H1 (cell line): ENCODE measurements around the gene ZBTB20. TPM values are rescaled to one million over a fixed set of nuclear protein-coding genes. Genes with fewer than 3 reads are reported as not detected.

ENCODE experiments used
- CTCF ChIA-PET: fragments of 300-600 bp; sonication (Branson Sonifier 250); formaldehyde crosslinking; loops from one replicate; lab custom pipeline; 2021; ENCODE audit not compliant: partially characterized antibody; lab: Charles Lee
- POLR2A ChIA-PET: fragments of 300-600 bp; sonication (Branson Sonifier 250); formaldehyde crosslinking; loops from one replicate; lab custom pipeline; 2021; ENCODE audit warnings: inconsistent platforms; ENCODE audit not compliant: partially characterized antibody; lab: Charles Lee
- DNase-seq, 2 experiments: peaks; one replicate each; pipeline versions ENCODE4 v3.0.0 to v3.0.0-alpha.2; 2010 to 2022; ENCODE audit warnings: low spot score in 2 of 2, low read depth in 1 of 2, mixed read lengths in 1 of 2
- FAIRE-seq: peaks from 2 replicates; lab custom pipeline; 2011; peaks lifted over from hg19 to GRCh38; lab: Jason Lieb, UNC
- H2AFZ ChIP-seq: 2 replicates; pipeline ENCODE4 v1.8.1; 2012; ENCODE audit warnings: low read length, inconsistent platforms
- H2AK5ac ChIP-seq: 2 replicates; pipeline ENCODE4 v1.6.1; 2013; ENCODE audit warnings: low read depth, low read length
- H2BK120ac ChIP-seq: replicated peaks from 2 replicates; pipeline ENCODE3; 2013; ENCODE audit warnings: low read depth, low read length, inconsistent platforms
- H2BK12ac ChIP-seq: 2 replicates; pipeline ENCODE4 v1.6.1; 2013; ENCODE audit warnings: low read depth, low read length
- H2BK15ac ChIP-seq: 2 replicates; pipeline ENCODE4 v1.6.1; 2013; ENCODE audit warnings: low read length
- H2BK20ac ChIP-seq: 2 replicates; pipeline ENCODE4 v1.6.1; 2013; ENCODE audit warnings: low read length
- H2BK5ac ChIP-seq: 2 replicates; pipeline ENCODE4 v1.6.1; 2013; ENCODE audit warnings: low read depth, low read length
- H3K14ac ChIP-seq: 2 replicates; pipeline ENCODE4 v1.6.1; 2013; ENCODE audit warnings: inconsistent platforms; ENCODE audit not compliant: insufficient read length
- H3K18ac ChIP-seq: 2 replicates; pipeline ENCODE4 v1.6.1; 2013; ENCODE audit warnings: low read length; ENCODE audit errors: extremely low read depth
- H3K23ac ChIP-seq: 2 replicates; pipeline ENCODE4 v1.6.1; 2013; ENCODE audit warnings: inconsistent platforms; ENCODE audit not compliant: insufficient read length
- H3K23me2 ChIP-seq: 2 replicates; pipeline ENCODE4 v1.6.1; 2013; ENCODE audit warnings: low read depth, low read length
- H3K27ac ChIP-seq: 2 replicates; pipeline ENCODE4 v1.6.1; 2011; ENCODE audit warnings: low read depth, low read length, inconsistent platforms
- H3K27me3 ChIP-seq, 4 experiments: replicated peaks in 1 of 4; 1 replicate in 1 of 4; 2 replicates in 3 of 4; pipeline versions ENCODE4 v1.6.1 to v1.8.1; 2011 to 2013; ENCODE audit warnings: low read length in 3 of 4, mild to moderate bottlenecking in 3 of 4, inconsistent platforms in 2 of 4, mixed read lengths in 2 of 4, moderate library complexity in 1 of 4; ENCODE audit not compliant: control insufficient read depth in 3 of 4, insufficient read depth in 3 of 4; ENCODE audit errors: extremely low read depth in 1 of 4
- H3K36me3 ChIP-seq, 4 experiments: 2 replicates each; pipeline versions ENCODE4 v1.6.1 to v1.8.1; 2011 to 2013; ENCODE audit warnings: mild to moderate bottlenecking in 4 of 4, low read length in 3 of 4, moderate library complexity in 2 of 4, control low read depth in 1 of 4, inconsistent platforms in 1 of 4; ENCODE audit not compliant: insufficient read depth in 4 of 4, control insufficient read depth in 2 of 4
- H3K4ac ChIP-seq: replicated peaks from 2 replicates; pipeline ENCODE3; 2013; ENCODE audit warnings: low read length, low read depth, mixed read lengths, inconsistent platforms; ENCODE audit not compliant: insufficient read length
- H3K4me1 ChIP-seq, 4 experiments: replicated peaks in 1 of 4; 1 replicate in 1 of 4; 2 replicates in 3 of 4; pipeline versions ENCODE4 v1.6.1 to v1.8.1; 2011 to 2013; ENCODE audit warnings: low read length in 3 of 4, inconsistent platforms in 2 of 4, mixed read lengths in 1 of 4; ENCODE audit not compliant: insufficient read depth in 4 of 4, control insufficient read depth in 3 of 4
- H3K4me2 ChIP-seq, 2 experiments: 2 replicates each; pipeline versions ENCODE4 v1.6.1 to v1.8.1; 2011 to 2013; ENCODE audit warnings: low read depth in 2 of 2, low read length in 2 of 2, control low read depth in 1 of 2, inconsistent platforms in 1 of 2, mild to moderate bottlenecking in 1 of 2; ENCODE audit not compliant: insufficient read depth in 1 of 2
- H3K4me3 ChIP-seq, 4 experiments: fragments of 200-600, 300-600 bp in 1 of 4; sonication (generic), shearing (Covaris generic), sonication (Bioruptor Twin) in 1 of 4; 2 replicates each; pipeline versions ENCODE4 v1.5.1 to v1.8.1; 2011 to 2016; ENCODE audit warnings: low read length in 4 of 4, low read depth in 3 of 4, control low read depth in 2 of 4, inconsistent platforms in 2 of 4, mild to moderate bottlenecking in 2 of 4, mixed read lengths in 1 of 4, moderate library complexity in 1 of 4; ENCODE audit not compliant: insufficient read depth in 2 of 4; ENCODE audit errors: extremely low read depth in 1 of 4
- H3K56ac ChIP-seq: replicated peaks from 2 replicates; pipeline ENCODE3; 2013; ENCODE audit warnings: low read depth, mild to moderate bottlenecking, mixed read lengths, low read length, inconsistent platforms; ENCODE audit not compliant: insufficient read length
- H3K79me1 ChIP-seq: 2 replicates; pipeline ENCODE4 v1.6.1; 2013; ENCODE audit warnings: low read depth, low read length, control low read depth
- H3K79me2 ChIP-seq, 2 experiments: 2 replicates each; pipeline versions ENCODE4 v1.6.1 to v1.8.1; 2012 to 2013; ENCODE audit warnings: low read length in 2 of 2, mild to moderate bottlenecking in 2 of 2, inconsistent platforms in 1 of 2; ENCODE audit not compliant: insufficient read depth in 2 of 2, control insufficient read depth in 1 of 2
- H3K9ac ChIP-seq, 4 experiments: replicated peaks in 1 of 4; 1 replicate in 1 of 4; 2 replicates in 3 of 4; pipeline versions ENCODE4 v1.6.1 to v1.8.1; 2011 to 2013; ENCODE audit warnings: low read depth in 3 of 4, low read length in 3 of 4, control low read depth in 2 of 4, mild to moderate bottlenecking in 2 of 4, moderate library complexity in 2 of 4, inconsistent platforms in 1 of 4; ENCODE audit errors: extremely low read depth in 1 of 4
- H3K9me3 ChIP-seq, 2 experiments: 2 replicates each; pipeline versions ENCODE4 v1.6.1 to v1.8.1; 2012 to 2013; ENCODE audit warnings: mild to moderate bottlenecking in 2 of 2, moderate library complexity in 2 of 2, control low read depth in 1 of 2, inconsistent platforms in 1 of 2, low read depth in 1 of 2, low read length in 1 of 2, mixed read lengths in 1 of 2; ENCODE audit not compliant: insufficient read depth in 2 of 2
- H4K20me1 ChIP-seq, 2 experiments: replicated peaks in 1 of 2; 2 replicates each; pipeline versions ENCODE3 to v1.8.1; 2011 to 2013; ENCODE audit warnings: inconsistent platforms in 2 of 2, low read length in 2 of 2, mild to moderate bottlenecking in 1 of 2; ENCODE audit not compliant: insufficient read depth in 2 of 2, control insufficient read depth in 1 of 2
- H4K5ac ChIP-seq: 2 replicates; pipeline ENCODE4 v1.6.1; 2013; ENCODE audit warnings: low read length, low read depth, mixed read lengths, inconsistent platforms; ENCODE audit not compliant: insufficient read length
- H4K8ac ChIP-seq: 2 replicates; pipeline ENCODE4 v1.8.0; 2013; ENCODE audit warnings: mild to moderate bottlenecking, moderate library complexity, low read length, inconsistent platforms; ENCODE audit not compliant: insufficient read depth; ENCODE audit errors: extremely low read depth
- H4K91ac ChIP-seq: replicated peaks from 2 replicates; pipeline ENCODE3; 2013; ENCODE audit warnings: low read length, mixed read lengths, inconsistent platforms; ENCODE audit not compliant: insufficient read length
- KDM5A ChIP-seq: fragments of 200-600 bp; IDR thresholded peaks from 2 replicates; pipeline ENCODE4 v1.7.1; 2012; ENCODE audit warnings: mild to moderate bottlenecking, low read length, inconsistent platforms, mixed read lengths
- MAFK ChIP-seq: IDR thresholded peaks from 2 replicates; pipeline ENCODE4 v1.6.1; 2012; ENCODE audit warnings: low read depth, mild to moderate bottlenecking, improper control_type of control experiment, low read length
- NRF1 ChIP-seq: IDR thresholded peaks from 2 replicates; pipeline ENCODE4 v1.6.1; 2011; ENCODE audit warnings: mild to moderate bottlenecking, low read depth, low read length, improper control_type of control experiment
- POLR2AphosphoS5 ChIP-seq: IDR thresholded peaks from 2 replicates; pipeline ENCODE4 v1.6.1; 2011; ENCODE audit warnings: low read depth, low read length
- RAD21 ChIP-seq, 2 experiments: IDR thresholded peaks in 1 of 2; conservative IDR thresholded peaks in 1 of 2; 2 replicates each; pipeline ENCODE4 v1.6.1; 2011; ENCODE audit warnings: low read depth in 2 of 2, low read length in 2 of 2, improper control_type of control experiment in 1 of 2, inconsistent platforms in 1 of 2, mild to moderate bottlenecking in 1 of 2, moderate library complexity in 1 of 2
- RFX5 ChIP-seq: IDR thresholded peaks from 2 replicates; pipeline ENCODE4 v1.6.1; 2011; ENCODE audit warnings: low read depth, low read length, improper control_type of control experiment, borderline replicate concordance
- RXRA ChIP-seq: IDR thresholded peaks from 2 replicates; pipeline ENCODE4 v1.6.1; 2011; ENCODE audit warnings: low read depth, mild to moderate bottlenecking, low read length, moderate library complexity; ENCODE audit not compliant: insufficient read depth
- SP4 ChIP-seq: IDR thresholded peaks from 2 replicates; pipeline ENCODE4 v1.6.1; 2012; ENCODE audit warnings: low read length, inconsistent platforms
- SRF ChIP-seq: IDR thresholded peaks from 2 replicates; pipeline ENCODE4 v1.6.1; 2011; ENCODE audit warnings: mild to moderate bottlenecking, low read depth, low read length, moderate library complexity
- SUZ12 ChIP-seq: fragments of 200-600 bp; sonication (generic); IDR thresholded peaks from 2 replicates; pipeline ENCODE4 v1.6.1; 2012; ENCODE audit warnings: mild to moderate bottlenecking, inconsistent platforms, low read length, moderate library complexity, mixed read lengths
- TBP ChIP-seq: IDR thresholded peaks from 2 replicates; pipeline ENCODE4 v1.6.1; 2011; ENCODE audit warnings: low read depth, low read length, improper control_type of control experiment
- YY1 ChIP-seq: IDR thresholded peaks from 2 replicates; pipeline ENCODE4 v1.6.1; 2011; ENCODE audit warnings: low read depth, mild to moderate bottlenecking, low read length
- WGBS, 2 experiments: shearing (Covaris generic) in 1 of 2; methylation state at CpG; one replicate each; pipeline versions ENCODE4 v1.1.6 to v1.1.7; 2013 to 2015; ENCODE audit warnings: low lambda C conversion rate in 2 of 2, mixed read lengths in 2 of 2, inconsistent platforms in 1 of 2, low coverage in 1 of 2, missing lambda C conversion rate in 1 of 2; ENCODE audit not compliant: insufficient replicate concordance in 2 of 2, insufficient coverage in 1 of 2, insufficient read length in 1 of 2; ENCODE audit errors: extremely low coverage in 1 of 2, missing lambda C conversion rate in 1 of 2; 5-methylcytosine and 5-hydroxymethylcytosine counted together
- polyA plus RNA-seq, 7 experiments: library from polyadenylated mRNA; depleted of rRNA in 3 of 7; stranded (reverse) in 5 of 7; unstranded in 2 of 7; fragments of >200 nt in 5 of 7; fragments of 200-250 nt in 2 of 7; gene quantifications; 1 replicate in 5 of 7; 2 replicates in 1 of 7; 4 replicates in 1 of 7; pipeline versions ENCODE4 v1.2.1 to v1.2.3, GENCODE V29; 2011 to 2013; ENCODE audit warnings: missing spikeins in 2 of 7, mixed read lengths in 2 of 7
- total RNA-seq: library from RNA; stranded (reverse); fragmentation: NEBNext Ultra II Directional; extraction: Animal tissue kit (Norgen Biotek cat#: 25700); gene quantifications from 2 replicates; pipeline ENCODE4 v1.2.1, GENCODE V29; 2021
- TF ChIP-seq, protein P1 (sequence below), 3 experiments: IDR thresholded peaks; 1 replicate in 2 of 3; 2 replicates in 1 of 3; pipeline versions ENCODE4 v1.5.1 to v1.6.1; 2011; ENCODE audit warnings: low read length in 3 of 3, mild to moderate bottlenecking in 3 of 3, inconsistent platforms in 2 of 3, low read depth in 1 of 3, moderate library complexity in 1 of 3; ENCODE audit not compliant: insufficient read depth in 1 of 3; ENCODE audit errors: control extremely low read depth in 1 of 3

The ZBTB20 gene
- total and polyA plus RNA-seq, 2 of the 8 experiments (the other 6 are each of a cell fraction or from before 2014, with no cell fraction given), result 0.35 to 1.3 TPM

DNA sequence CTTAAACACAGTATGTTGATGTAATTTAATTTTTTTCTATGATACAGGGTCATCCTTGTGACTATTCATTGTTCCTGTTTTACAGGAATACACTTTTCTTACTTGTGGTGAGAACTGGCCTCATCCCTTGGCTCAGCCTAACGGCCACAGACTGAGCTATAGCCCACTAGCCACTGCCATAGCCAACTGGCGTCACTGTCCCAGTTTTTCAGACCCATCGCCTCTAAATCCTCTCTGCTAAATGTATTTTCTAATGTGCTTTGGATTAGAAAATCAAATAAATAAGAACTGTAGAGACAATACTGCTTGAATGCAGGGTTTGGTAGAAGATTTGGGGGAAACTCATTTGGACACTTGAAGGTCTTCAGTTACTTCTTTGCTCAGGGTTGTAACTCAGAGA is 740.2 kb downstream of the ZBTB20 start:
- no peaks in the 10 kb centered on the region for H3K79me1 ChIP-seq
- H4K5ac ChIP-seq, result no peak overlapping the region
- ChIA-PET POLR2A (no interaction called here), CTCF (interaction anchor here (0.9 kb wide), 1 partner anchor 11 kb away, joined by 4 read pairs; no protein-coding TSS in a partner anchor)
- H3K23me2 ChIP-seq, result no peaks in the 10 kb centered on the region
- H2BK15ac ChIP-seq, result no peak overlapping the region
- no peak overlapping the region for H3K4me2 ChIP-seq
- no peak overlapping the region for H3K18ac ChIP-seq
- peaks cover 1 to 22% (median 11%) of the 10 kb centered on the region in 4 experiments; a peak in 5 of 7 replicates for H3K4me1 ChIP-seq
- H2AFZ ChIP-seq, result no peak overlapping the region
- no peaks in the 10 kb centered on the region for H3K27me3 ChIP-seq
- no peak overlapping the region for H2BK12ac ChIP-seq
- no peak overlapping the region for H2AK5ac ChIP-seq
- no peak overlapping the region for H3K27ac ChIP-seq
- H2BK5ac ChIP-seq, result no peak overlapping the region
- H2BK20ac ChIP-seq, result no peak overlapping the region
- no peaks in the 10 kb centered on the region for H3K9me3 ChIP-seq
- no peak overlapping the region for H3K9ac ChIP-seq
- H4K8ac ChIP-seq, result no peak overlapping the region
- no peak overlapping the region for H3K4me3 ChIP-seq
- H2BK120ac ChIP-seq, result no peak overlapping the region
- no peak overlapping the region for H4K91ac ChIP-seq
- H3K14ac ChIP-seq, result no peak overlapping the region
- no peak for FAIRE-seq
- H4K20me1 ChIP-seq, result no peaks in the 10 kb centered on the region
- H3K36me3 ChIP-seq, result no peaks in the 10 kb centered on the region
- H3K79me2 ChIP-seq, result no peaks in the 10 kb centered on the region
- DNase-seq, result no peak
- H3K56ac ChIP-seq, result no peak overlapping the region
- H3K23ac ChIP-seq, result no peak overlapping the region
- H3K4ac ChIP-seq, result no peak overlapping the region
- WGBS, 2 experiments, result 95% methylated on average over 3 of the region's 3 CpGs; no CpG with 5 or more reads in 1 of the 2 experiments
- TF ChIP-seq YY1, result no peak
- no peak for TF ChIP-seq TBP
- TF ChIP-seq, protein P1, sequence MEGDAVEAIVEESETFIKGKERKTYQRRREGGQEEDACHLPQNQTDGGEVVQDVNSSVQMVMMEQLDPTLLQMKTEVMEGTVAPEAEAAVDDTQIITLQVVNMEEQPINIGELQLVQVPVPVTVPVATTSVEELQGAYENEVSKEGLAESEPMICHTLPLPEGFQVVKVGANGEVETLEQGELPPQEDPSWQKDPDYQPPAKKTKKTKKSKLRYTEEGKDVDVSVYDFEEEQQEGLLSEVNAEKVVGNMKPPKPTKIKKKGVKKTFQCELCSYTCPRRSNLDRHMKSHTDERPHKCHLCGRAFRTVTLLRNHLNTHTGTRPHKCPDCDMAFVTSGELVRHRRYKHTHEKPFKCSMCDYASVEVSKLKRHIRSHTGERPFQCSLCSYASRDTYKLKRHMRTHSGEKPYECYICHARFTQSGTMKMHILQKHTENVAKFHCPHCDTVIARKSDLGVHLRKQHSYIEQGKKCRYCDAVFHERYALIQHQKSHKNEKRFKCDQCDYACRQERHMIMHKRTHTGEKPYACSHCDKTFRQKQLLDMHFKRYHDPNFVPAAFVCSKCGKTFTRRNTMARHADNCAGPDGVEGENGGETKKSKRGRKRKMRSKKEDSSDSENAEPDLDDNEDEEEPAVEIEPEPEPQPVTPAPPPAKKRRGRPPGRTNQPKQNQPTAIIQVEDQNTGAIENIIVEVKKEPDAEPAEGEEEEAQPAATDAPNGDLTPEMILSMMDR (IDR thresholded peaks at IDR 0.05; ENCODE audit: control extremely low read depth in 1 of 3, insufficient read depth in 1 of 3, low read depth in 1 of 3, low read length in 3 of 3), result no peak
- TF ChIP-seq RFX5, result no peak
- TF ChIP-seq RAD21 (IDR thresholded peaks at IDR 0.05 in 1 of 2, conservative IDR thresholded peaks at IDR 0.05 in 1 of 2; ENCODE audit: low read depth in 2 of 2, low read length in 2 of 2), result no peak
- TF ChIP-seq POLR2AphosphoS5, result no peak
- no peak for TF ChIP-seq MAFK
- no peak for TF ChIP-seq RXRA
- TF ChIP-seq SP4, result no peak
- no peak for TF ChIP-seq NRF1
- no peak for TF ChIP-seq KDM5A
- TF ChIP-seq SRF, result no peak
- no peak for TF ChIP-seq SUZ12
